ENCODE results near the gene MOG. TPM values are rescaled to one million over a fixed set of nuclear protein-coding genes. Genes with fewer than 3 reads are reported as not detected.

MOG gene
- total RNA-seq, 1 donor from 2014 or later = not detected

DNA sequence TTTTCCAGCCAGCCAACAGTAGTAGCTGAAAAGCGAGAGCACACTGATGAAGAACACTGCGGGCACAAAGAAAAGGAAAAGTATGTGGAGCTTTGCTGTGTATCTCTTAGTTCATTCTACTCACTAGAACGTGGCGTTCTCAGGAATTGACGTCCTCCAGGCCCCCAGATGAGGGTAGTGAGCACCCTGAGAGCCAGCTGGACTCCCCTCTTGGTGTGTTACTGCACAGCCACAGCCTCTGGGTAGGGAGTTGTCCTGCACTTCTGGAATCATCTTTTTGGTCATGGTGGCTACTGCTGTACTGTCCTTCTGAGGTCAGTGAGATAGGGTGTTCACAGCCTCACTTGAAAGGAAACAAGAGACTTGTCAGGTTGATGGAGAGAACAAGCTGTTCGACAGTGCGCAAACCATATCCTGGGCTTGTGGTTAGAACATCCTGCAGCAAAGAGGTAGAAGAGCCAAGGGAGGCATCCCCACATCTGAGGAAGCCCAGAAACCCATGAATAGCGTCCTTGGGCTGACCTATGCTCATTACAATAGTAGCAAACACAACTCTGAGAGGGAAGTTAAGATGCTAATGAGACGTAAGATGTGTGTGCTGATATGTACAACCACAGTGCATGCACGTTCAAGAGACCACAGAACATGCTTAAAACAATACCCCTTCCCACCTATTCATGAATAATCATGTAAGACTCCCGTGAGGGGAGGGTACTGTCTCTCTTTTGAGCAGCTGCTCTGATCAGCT is 51.7 kb downstream of the MOG start:
- Mint-ChIP-seq H3K36me3 (ENCODE audit: low read depth, unreplicated experiment) (no peaks in the 10 kb centered on the region), H3K27ac (ENCODE audit: unreplicated experiment) (no peak overlapping the region), H3K4me3 (ENCODE audit: unreplicated experiment) (no peak overlapping the region), H3K4me1 (ENCODE audit: unreplicated experiment) (peaks cover 21% of the 10 kb centered on the region), H3K27me3 (ENCODE audit: unreplicated experiment) (peaks cover 4% of the 10 kb centered on the region), H3K9me3 (ENCODE audit: unreplicated experiment) (no peaks in the 10 kb centered on the region)
- TF ChIP-seq, protein P1, sequence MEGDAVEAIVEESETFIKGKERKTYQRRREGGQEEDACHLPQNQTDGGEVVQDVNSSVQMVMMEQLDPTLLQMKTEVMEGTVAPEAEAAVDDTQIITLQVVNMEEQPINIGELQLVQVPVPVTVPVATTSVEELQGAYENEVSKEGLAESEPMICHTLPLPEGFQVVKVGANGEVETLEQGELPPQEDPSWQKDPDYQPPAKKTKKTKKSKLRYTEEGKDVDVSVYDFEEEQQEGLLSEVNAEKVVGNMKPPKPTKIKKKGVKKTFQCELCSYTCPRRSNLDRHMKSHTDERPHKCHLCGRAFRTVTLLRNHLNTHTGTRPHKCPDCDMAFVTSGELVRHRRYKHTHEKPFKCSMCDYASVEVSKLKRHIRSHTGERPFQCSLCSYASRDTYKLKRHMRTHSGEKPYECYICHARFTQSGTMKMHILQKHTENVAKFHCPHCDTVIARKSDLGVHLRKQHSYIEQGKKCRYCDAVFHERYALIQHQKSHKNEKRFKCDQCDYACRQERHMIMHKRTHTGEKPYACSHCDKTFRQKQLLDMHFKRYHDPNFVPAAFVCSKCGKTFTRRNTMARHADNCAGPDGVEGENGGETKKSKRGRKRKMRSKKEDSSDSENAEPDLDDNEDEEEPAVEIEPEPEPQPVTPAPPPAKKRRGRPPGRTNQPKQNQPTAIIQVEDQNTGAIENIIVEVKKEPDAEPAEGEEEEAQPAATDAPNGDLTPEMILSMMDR (IDR thresholded peaks at IDR 0.05; ENCODE audit: unreplicated experiment) = no peak
- DNase-seq (ENCODE audit: low spot score) = no peak

DNA sequence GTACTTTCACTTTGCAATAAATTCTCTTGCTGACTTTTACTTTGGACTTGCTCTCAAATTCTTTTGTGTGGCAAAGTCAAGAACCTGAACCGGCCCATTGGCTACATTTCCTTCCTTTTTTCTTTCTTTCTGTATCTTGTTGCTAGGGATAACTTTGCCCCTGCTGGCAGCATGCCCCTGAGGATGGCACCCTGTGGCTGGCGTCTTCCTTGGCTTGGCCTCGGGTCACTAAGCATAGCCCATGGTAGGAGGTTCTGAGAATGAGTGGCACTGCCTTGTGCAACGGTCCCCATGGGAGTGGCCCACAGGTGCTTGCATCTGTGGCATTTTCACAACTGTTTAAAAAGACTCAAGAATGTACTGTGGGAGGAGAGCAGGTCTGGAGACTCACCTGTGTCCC is 52.3 kb downstream of the MOG start:
- Mint-ChIP-seq H3K4me3 (ENCODE audit: unreplicated experiment) (no peak overlapping the region), H3K4me1 (ENCODE audit: unreplicated experiment) (peaks cover 21% of the 10 kb centered on the region), H3K36me3 (ENCODE audit: low read depth, unreplicated experiment) (no peaks in the 10 kb centered on the region), H3K9me3 (ENCODE audit: unreplicated experiment) (no peaks in the 10 kb centered on the region), H3K27me3 (ENCODE audit: unreplicated experiment) (peaks cover 6% of the 10 kb centered on the region), H3K27ac (ENCODE audit: unreplicated experiment) (no peak overlapping the region)
- no peak for DNase-seq (ENCODE audit: low spot score)
- TF ChIP-seq, protein P1 (IDR thresholded peaks at IDR 0.05; ENCODE audit: unreplicated experiment) = no peak

DNA sequence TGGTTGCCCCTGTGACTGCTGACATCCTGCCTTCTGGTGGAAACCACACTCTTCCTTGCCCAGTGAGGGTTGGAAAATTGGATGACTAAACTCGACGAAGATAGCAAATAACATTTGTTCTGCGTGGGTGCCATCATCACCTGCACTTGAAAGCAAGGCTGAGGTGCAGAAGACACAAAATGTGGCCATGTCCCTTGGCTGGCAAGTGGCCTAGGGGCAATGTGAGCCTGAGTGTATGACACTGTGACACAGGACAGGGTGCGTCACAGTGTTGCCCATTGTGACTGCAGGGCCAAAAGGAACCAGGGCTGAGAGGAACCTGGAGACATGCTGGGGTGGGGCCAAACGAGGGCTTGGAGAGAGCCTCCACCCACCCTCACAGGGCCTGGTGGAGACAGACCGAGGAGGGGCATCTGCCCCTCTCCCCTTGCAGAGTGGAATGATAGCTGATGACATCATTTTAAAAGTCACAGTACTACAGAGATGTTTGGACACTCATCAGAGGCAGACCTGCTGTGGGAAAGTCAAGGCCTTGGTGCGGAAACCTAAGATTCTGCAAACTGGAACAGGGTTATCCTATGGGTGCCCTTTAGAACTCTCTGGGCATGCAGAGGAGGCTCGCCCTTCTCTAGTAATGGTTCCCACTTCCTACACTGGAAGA is 53.5 kb downstream of the MOG start:
- H3K36me3 Mint-ChIP-seq (ENCODE audit: low read depth, unreplicated experiment) = no peaks in the 10 kb centered on the region
- no peak for DNase-seq (ENCODE audit: low spot score)
- peaks cover 6% of the 10 kb centered on the region for H3K27me3 Mint-ChIP-seq (ENCODE audit: unreplicated experiment)
- H3K27ac Mint-ChIP-seq (ENCODE audit: unreplicated experiment) = no peak overlapping the region
- peaks cover 15% of the 10 kb centered on the region for H3K4me1 Mint-ChIP-seq (ENCODE audit: unreplicated experiment)
- H3K9me3 Mint-ChIP-seq (ENCODE audit: unreplicated experiment) = no peaks in the 10 kb centered on the region
- TF ChIP-seq, protein P1 (IDR thresholded peaks at IDR 0.05; ENCODE audit: unreplicated experiment) = no peak
- H3K4me3 Mint-ChIP-seq (ENCODE audit: unreplicated experiment) = no peak overlapping the region

DNA sequence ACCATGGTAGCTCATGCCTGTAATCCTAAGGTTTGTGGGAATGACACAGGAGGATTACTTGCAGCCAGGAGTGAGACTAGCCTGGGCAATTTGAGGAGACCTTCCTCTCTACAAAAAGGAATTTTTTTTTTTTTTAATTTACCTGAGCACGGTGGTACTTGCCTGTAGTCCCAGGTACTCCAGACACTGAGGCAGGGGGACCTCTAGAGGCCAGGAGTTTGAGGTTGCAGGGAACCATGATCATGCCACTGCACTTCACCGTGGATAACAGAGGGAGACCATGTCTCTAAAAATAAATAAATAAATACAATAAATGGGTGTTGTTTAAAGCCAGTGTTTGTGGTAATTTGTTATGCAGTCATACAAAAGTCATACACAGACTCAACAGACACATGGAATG is 64.0 kb downstream of the MOG start:
- no peaks in the 10 kb centered on the region for H3K4me1 Mint-ChIP-seq (ENCODE audit: unreplicated experiment)
- no peak overlapping the region for H3K27ac Mint-ChIP-seq (ENCODE audit: unreplicated experiment)
- no peak for DNase-seq (ENCODE audit: low spot score)
- TF ChIP-seq, protein P1 (IDR thresholded peaks at IDR 0.05; ENCODE audit: unreplicated experiment) = no peak
- no peaks in the 10 kb centered on the region for H3K9me3 Mint-ChIP-seq (ENCODE audit: unreplicated experiment)
- no peaks in the 10 kb centered on the region for H3K36me3 Mint-ChIP-seq (ENCODE audit: low read depth, unreplicated experiment)
- peaks cover 10% of the 10 kb centered on the region for H3K27me3 Mint-ChIP-seq (ENCODE audit: unreplicated experiment)
- H3K4me3 Mint-ChIP-seq (ENCODE audit: unreplicated experiment) = no peak overlapping the region

Other genes with a start within 250 kb of the MOG start
- gene OR12D1, start 242.2 kb upstream of the MOG start, total RNA-seq (ENCODE audit: unreplicated experiment) = not detected
- gene OR10C1, start 217.8 kb upstream of the MOG start, total RNA-seq (ENCODE audit: unreplicated experiment) = not detected
- not detected for gene OR11A1, start 200.0 kb upstream of the MOG start, total RNA-seq (ENCODE audit: unreplicated experiment)
- not detected for gene OR2H1, start 199.9 kb upstream of the MOG start, total RNA-seq (ENCODE audit: unreplicated experiment)
- not detected for gene MAS1L, start 169.1 kb upstream of the MOG start, total RNA-seq (ENCODE audit: unreplicated experiment)
- gene UBD, start 97.4 kb upstream of the MOG start, total RNA-seq (ENCODE audit: unreplicated experiment) = not detected
- gene OR2H2, start 72.0 kb upstream of the MOG start, total RNA-seq (ENCODE audit: unreplicated experiment) = not detected
- gene GABBR1, start 23.9 kb upstream of the MOG start, total RNA-seq (ENCODE audit: unreplicated experiment) = 164 TPM
- 1.0 TPM for gene ZFP57, start 24.1 kb downstream of the MOG start, total RNA-seq (ENCODE audit: unreplicated experiment)
- gene HLA-F, start 66.3 kb downstream of the MOG start, total RNA-seq (ENCODE audit: unreplicated experiment) = 5.1 TPM
- gene HLA-G, start 170.7 kb downstream of the MOG start, total RNA-seq (ENCODE audit: unreplicated experiment) = 0.41 TPM

All from endothelial cell (in vitro differentiated cells).